Upper lobe of right lung (tissue), 1 donor: ENCODE measurements around the gene MYH9. TPM values are rescaled to one million over a fixed set of nuclear protein-coding genes. Genes with fewer than 3 reads are reported as not detected.
A peak's percentile ranks its signal among the peaks of the same experiment; 100 is the strongest.
"Not testable (repeated sequence)": the region's sequence is repeated elsewhere in the genome, so short reads cannot be mapped to it uniquely, and the experiment has no call there.

Source experiments
- ATAC-seq: fragments of 200-7000 bp; cut with Tn5 transposase; one replicate; pipeline ENCODE4 v1.9.1; 2020; ENCODE audit warnings: mild to moderate bottlenecking, moderate library complexity
- DNase-seq: peaks from one replicate; pipeline ENCODE4 v3.0.0-alpha.2; 2020
- H3K27ac ChIP-seq: fragments of 200-600 bp; one replicate; pipeline ENCODE4 v1.8.0; 2022
- H3K27me3 ChIP-seq: fragments of 200-600 bp; one replicate; pipeline ENCODE4 v1.8.0; 2022; ENCODE audit warnings: mild to moderate bottlenecking
- H3K36me3 ChIP-seq: fragments of 200-600 bp; one replicate; pipeline ENCODE4 v1.8.0; 2022
- H3K4me1 ChIP-seq: fragments of 200-600 bp; one replicate; pipeline ENCODE4 v1.8.0; 2022
- H3K4me3 ChIP-seq: fragments of 200-600 bp; one replicate; pipeline ENCODE4 v1.8.0; 2022; ENCODE audit warnings: mild to moderate bottlenecking
- H3K9me3 ChIP-seq: fragments of 200-600 bp; one replicate; pipeline ENCODE4 v1.8.0; 2022
- intact Hi-C: fragments of 100-400 bp; cut with DNase I; formaldehyde crosslinking; loops from one replicate; pipeline ENCODE4 v1.11.0; 2022
- total RNA-seq: library from RNA; stranded (reverse); fragmentation: NEBNext Ultra II Directional; extraction: Animal tissue kit (Norgen Biotek cat#: 25700); gene quantifications from one replicate; pipeline ENCODE4 v1.2.1, GENCODE V29; 2021
- TF ChIP-seq, protein P1 (sequence below): fragments of 200-600 bp; IDR thresholded peaks from one replicate; pipeline ENCODE4 v1.8.0; 2022; ENCODE audit warnings: antibody characterized with exemption
- donor health status: DM: no; HTN: yes; CAD: no; lungs with severe emphysema.

Gene MYH9
- total RNA-seq, 1 donor from 2014 or later: 842 TPM

DNA sequence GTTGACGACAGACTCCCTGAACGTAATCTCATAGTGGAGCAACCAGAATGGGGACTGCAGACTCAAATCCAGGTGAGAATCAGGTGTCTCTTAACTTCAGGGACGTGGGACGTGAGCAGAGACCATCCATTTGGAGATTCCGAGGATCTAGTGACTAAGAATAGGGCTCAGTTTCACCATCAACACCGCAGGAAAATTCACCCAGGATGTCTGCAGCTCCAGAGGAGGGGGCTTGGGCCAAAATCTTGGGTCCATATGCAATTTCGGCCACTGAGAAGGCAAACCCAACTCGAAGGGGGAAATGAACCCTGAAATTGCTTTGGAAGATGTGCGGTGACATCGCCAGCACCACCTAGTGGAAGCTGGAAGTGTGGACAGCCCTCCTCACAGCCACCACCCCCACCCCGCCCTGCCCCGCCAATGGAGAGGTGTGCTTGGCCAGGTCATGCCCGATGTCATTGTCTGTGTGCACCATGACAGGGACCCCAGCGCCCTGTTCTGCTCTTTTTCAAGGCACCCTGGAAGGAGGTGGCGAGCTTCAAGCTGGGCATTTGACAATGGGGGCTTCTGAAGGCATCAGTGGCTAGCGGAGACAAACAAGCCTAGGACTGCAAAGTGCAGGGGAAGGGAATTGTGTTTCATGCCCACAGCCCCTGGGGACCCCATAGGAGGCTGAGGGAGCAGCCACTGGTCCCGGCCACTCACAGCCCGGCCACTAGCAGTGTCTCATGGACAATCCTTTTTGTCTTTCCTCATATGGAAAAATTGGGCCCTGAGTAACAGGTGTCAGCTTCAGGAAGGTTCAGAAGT is 110.1 kb downstream of the MYH9 start:
- no peak overlapping the region for H3K27ac ChIP-seq
- H3K36me3 ChIP-seq: peaks cover 19% of the 10 kb centered on the region
- intact Hi-C loops: loop anchor here (10.0 kb wide), 1 partner anchor 83 kb away; no protein-coding TSS in a partner anchor
- TF ChIP-seq, protein P1, sequence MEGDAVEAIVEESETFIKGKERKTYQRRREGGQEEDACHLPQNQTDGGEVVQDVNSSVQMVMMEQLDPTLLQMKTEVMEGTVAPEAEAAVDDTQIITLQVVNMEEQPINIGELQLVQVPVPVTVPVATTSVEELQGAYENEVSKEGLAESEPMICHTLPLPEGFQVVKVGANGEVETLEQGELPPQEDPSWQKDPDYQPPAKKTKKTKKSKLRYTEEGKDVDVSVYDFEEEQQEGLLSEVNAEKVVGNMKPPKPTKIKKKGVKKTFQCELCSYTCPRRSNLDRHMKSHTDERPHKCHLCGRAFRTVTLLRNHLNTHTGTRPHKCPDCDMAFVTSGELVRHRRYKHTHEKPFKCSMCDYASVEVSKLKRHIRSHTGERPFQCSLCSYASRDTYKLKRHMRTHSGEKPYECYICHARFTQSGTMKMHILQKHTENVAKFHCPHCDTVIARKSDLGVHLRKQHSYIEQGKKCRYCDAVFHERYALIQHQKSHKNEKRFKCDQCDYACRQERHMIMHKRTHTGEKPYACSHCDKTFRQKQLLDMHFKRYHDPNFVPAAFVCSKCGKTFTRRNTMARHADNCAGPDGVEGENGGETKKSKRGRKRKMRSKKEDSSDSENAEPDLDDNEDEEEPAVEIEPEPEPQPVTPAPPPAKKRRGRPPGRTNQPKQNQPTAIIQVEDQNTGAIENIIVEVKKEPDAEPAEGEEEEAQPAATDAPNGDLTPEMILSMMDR: peak; percentile 82
- H3K4me1 ChIP-seq: peaks cover 8% of the 10 kb centered on the region
- no peaks in the 10 kb centered on the region for H3K9me3 ChIP-seq
- no peak overlapping the region for H3K4me3 ChIP-seq
- ATAC-seq (peak; percentile 87), DNase-seq (peak; percentile 77)
- H3K27me3 ChIP-seq: no peaks in the 10 kb centered on the region

GRCh38 chr22:36274531-36274930 is 113.2 kb downstream of the MYH9 start:
- Histone ChIP-seq H3K27me3 (no peaks in the 10 kb centered on the region), H3K4me1 (peaks cover 8% of the 10 kb centered on the region), H3K27ac (no peak overlapping the region), H3K4me3 (no peak overlapping the region), H3K36me3 (no peaks in the 10 kb centered on the region), H3K9me3 (no peaks in the 10 kb centered on the region)
- intact Hi-C loops: loop anchor here (10.0 kb wide), 1 partner anchor 80 kb away; no protein-coding TSS in a partner anchor
- ATAC-seq (peak; percentile 60), DNase-seq (no peak)
- TF ChIP-seq, protein P1: no peak

- DNase-seq, H3K4me1 ChIP-seq, H3K27me3 ChIP-seq, H3K9me3 ChIP-seq, H3K36me3 ChIP-seq, H3K4me3 ChIP-seq, ATAC-seq, H3K27ac ChIP-seq: not testable (repeated sequence)
- intact Hi-C loops: loop anchor here (10.0 kb wide), 1 partner anchor 77 kb away; no protein-coding TSS in a partner anchor
Measured at GRCh38 chr22:36271951-36272350, 115.8 kb downstream of the MYH9 start.

GRCh38 chr22:36271231-36271630 is 116.5 kb downstream of the MYH9 start:
- not testable (repeated sequence) for H3K9me3 ChIP-seq, ATAC-seq, H3K36me3 ChIP-seq, H3K4me1 ChIP-seq, H3K27ac ChIP-seq, H3K27me3 ChIP-seq, H3K4me3 ChIP-seq, DNase-seq
- intact Hi-C loops: loop anchor here (10.0 kb wide), 1 partner anchor 76 kb away; no protein-coding TSS in a partner anchor

DNA sequence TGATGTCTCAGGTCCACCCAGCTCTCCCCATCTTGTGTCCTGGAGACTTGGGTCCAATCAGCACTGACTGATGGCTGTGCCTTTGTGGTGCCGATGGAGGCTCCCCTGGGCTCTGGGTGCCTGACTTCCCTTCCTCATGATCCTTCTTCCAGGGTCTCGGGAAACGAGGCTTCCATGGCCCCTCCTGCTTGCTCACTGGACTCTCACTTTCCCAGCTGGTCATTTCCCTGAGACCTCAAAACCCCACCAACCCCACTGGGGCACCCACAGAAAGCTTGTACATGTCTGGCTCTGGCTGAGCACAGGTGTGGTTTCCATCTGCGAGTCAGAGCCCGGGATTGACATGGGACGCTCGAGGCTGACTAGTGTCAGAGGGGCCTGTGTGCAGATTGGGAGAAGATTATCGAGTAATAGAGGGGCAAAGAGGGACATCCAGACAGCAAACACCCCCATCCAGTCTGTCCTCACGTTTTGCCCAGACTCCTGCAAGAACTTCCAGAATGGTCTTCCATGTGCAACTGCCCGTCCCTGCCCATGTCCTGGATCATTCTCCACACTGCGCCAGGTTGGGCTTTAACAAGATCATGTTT is 119.8 kb downstream of the MYH9 start:
- no peaks in the 10 kb centered on the region for H3K4me1 ChIP-seq
- H3K36me3 ChIP-seq: peaks cover 13% of the 10 kb centered on the region
- no peak for ATAC-seq
- intact Hi-C loops: no loop called here
- H3K27ac ChIP-seq: no peak overlapping the region
- no peaks in the 10 kb centered on the region for H3K27me3 ChIP-seq
- TF ChIP-seq, protein P1: no peak
- no peaks in the 10 kb centered on the region for H3K9me3 ChIP-seq
- no peak overlapping the region for H3K4me3 ChIP-seq
- no peak for DNase-seq

- DNase-seq (no peak), ATAC-seq (no peak)
- H3K27ac ChIP-seq: no peak overlapping the region
- H3K4me3 ChIP-seq: no peak overlapping the region
- TF ChIP-seq, protein P1: no peak
- peaks cover 16% of the 10 kb centered on the region for H3K36me3 ChIP-seq
- H3K9me3 ChIP-seq: no peaks in the 10 kb centered on the region
- no peaks in the 10 kb centered on the region for H3K4me1 ChIP-seq
- H3K27me3 ChIP-seq: no peaks in the 10 kb centered on the region
- intact Hi-C loops: no loop called here
Measured at GRCh38 chr22:36267058-36267457, 120.7 kb downstream of the MYH9 start.

GRCh38 chr22:36263886-36264664 is 123.7 kb downstream of the MYH9 start:
- peaks cover 32% of the 10 kb centered on the region for H3K36me3 ChIP-seq
- H3K9me3 ChIP-seq, H3K27me3 ChIP-seq, H3K27ac ChIP-seq, intact Hi-C loops, ATAC-seq, H3K4me3 ChIP-seq, H3K4me1 ChIP-seq, DNase-seq: not testable (repeated sequence)

- H3K4me3 ChIP-seq, ATAC-seq, DNase-seq, H3K27ac ChIP-seq, H3K27me3 ChIP-seq, H3K9me3 ChIP-seq, intact Hi-C loops: not testable (repeated sequence)
- Histone ChIP-seq H3K4me1 (peaks cover 17% of the 10 kb centered on the region), H3K36me3 (peaks cover 33% of the 10 kb centered on the region)
Measured at GRCh38 chr22:36263216-36263673, 124.5 kb downstream of the MYH9 start.

GRCh38 chr22:36262307-36262706 is 125.5 kb downstream of the MYH9 start:
- DNase-seq, H3K4me3 ChIP-seq, H3K9me3 ChIP-seq, ATAC-seq, intact Hi-C loops, H3K27me3 ChIP-seq, H3K27ac ChIP-seq: not testable (repeated sequence)
- peaks cover 21% of the 10 kb centered on the region for H3K4me1 ChIP-seq
- H3K36me3 ChIP-seq: peaks cover 43% of the 10 kb centered on the region
